Renal pelvis (tissue), 3 donors: ENCODE results near the gene CCDC181. TPM values are rescaled to one million over a fixed set of nuclear protein-coding genes. Genes with fewer than 3 reads are reported as not detected.

ENCODE experiments used
- polyA plus RNA-seq, 3 donors: library from polyadenylated mRNA; unstranded; fragments of 120-200 nt; gene quantifications; one replicate each; pipeline ENCODE4 v1.2.1, GENCODE V29; 2013; ENCODE audit not compliant: insufficient read length in 3 of 3

Gene CCDC181
- polyA plus RNA-seq, 3 donors: 8.5 to 9.7 (median 9.0) TPM

Other genes starting within 250 kb of the CCDC181 start
- gene NME7, start 59.7 kb downstream of the CCDC181 start, polyA plus RNA-seq: 100 to 1,000 TPM in 1 of 3 donors, 10 to 100 TPM in 2; 93.6 to 106 (median 94.1) TPM
- 10 to 100 TPM; 23.6 to 28.3 (median 25.6) TPM for gene BLZF1, start 59.3 kb downstream of the CCDC181 start, polyA plus RNA-seq
- gene SLC19A2, start 58.5 kb upstream of the CCDC181 start, polyA plus RNA-seq: 10 to 100 TPM; 15.4 to 20.2 (median 20.2) TPM
- gene F5, start 159.0 kb upstream of the CCDC181 start, polyA plus RNA-seq: 1 to 10 TPM; 4.3 to 7.3 (median 5.3) TPM
- 1 to 10 TPM; 4.9 to 7.1 (median 5.3) TPM for gene SELP, start 202.7 kb upstream of the CCDC181 start, polyA plus RNA-seq